GM13977 (cell line): ENCODE measurements around the gene CDH13.

Experiments used
- DNase-seq: peaks from one replicate; pipeline ENCODE4 v3.0.0; 2012; ENCODE audit warnings: low spot score
- CTCF ChIP-seq: IDR thresholded peaks from 2 replicates; pipeline ENCODE4 v1.5.1; 2012; ENCODE audit warnings: mild to moderate bottlenecking, control low read depth; ENCODE audit not compliant: insufficient read depth; ENCODE audit errors: extremely low read depth, missing control alignments
- in situ Hi-C: fragments of 300-500 bp; cut with MboI; formaldehyde crosslinking; loops from one replicate; pipeline ENCODE4 v1.12.0; 2022; ENCODE audit warnings: low sequenced_read_pairs, low pct_unique_long_range_greater_than_20kb, mixed read lengths, inconsistent platforms; ENCODE audit not compliant: unreplicated experiment

Gene CDH13

GRCh38 chr16:83118365-83118764 lies 491.6 kb downstream of the CDH13 start:
- no peak for TF ChIP-seq CTCF
- DNase-seq: no peak
- in situ Hi-C loops: no loop called here

GRCh38 chr16:83125999-83126568 lies 499.3 kb downstream of the CDH13 start:
- DNase-seq: no peak
- TF ChIP-seq CTCF: no peak
- in situ Hi-C loops: no loop called here

GRCh38 chr16:83128041-83128440 lies 501.3 kb downstream of the CDH13 start:
- no peak for DNase-seq
- no peak for TF ChIP-seq CTCF
- in situ Hi-C loops: no loop called here

GRCh38 chr16:83130039-83130438 lies 503.3 kb downstream of the CDH13 start:
- no peak for DNase-seq
- TF ChIP-seq CTCF: no peak
- in situ Hi-C loops: no loop called here

GRCh38 chr16:83134638-83135037 lies 507.9 kb downstream of the CDH13 start:
- in situ Hi-C loops: no loop called here
- no peak for DNase-seq
- no peak for TF ChIP-seq CTCF

GRCh38 chr16:83136419-83136818 lies 509.6 kb downstream of the CDH13 start:
- DNase-seq: no peak
- in situ Hi-C loops: no loop called here

More at GRCh38 chr16:83136419-83136818, 509.6 kb downstream of the CDH13 start:
- TF ChIP-seq CTCF: no peak
